Suprapubic skin (tissue), 4 donors: Measurements from ENCODE around the gene PARD6B. TPM values are rescaled to one million over a fixed set of nuclear protein-coding genes. Genes with fewer than 3 reads are reported as not detected.
"Not testable (repeated sequence)": the region's sequence is repeated elsewhere in the genome, so short reads cannot be mapped to it uniquely, and the experiment has no call there.

Experiments
- DNase-seq, 2 donors: peaks; one replicate each; pipeline ENCODE4 v3.0.0-alpha.2; 2019; ENCODE audit warnings: low spot score in 2 of 2
- H3K27ac ChIP-seq: fragments of 200-600 bp; sonication (generic); one replicate; pipeline ENCODE4 v1.5.1; 2019
- H3K27me3 ChIP-seq: fragments of 200-600 bp; sonication (generic); one replicate; pipeline ENCODE4 v1.5.1; 2019
- H3K36me3 ChIP-seq: fragments of 200-600 bp; sonication (generic); one replicate; pipeline ENCODE4 v1.5.1; 2019
- H3K4me1 ChIP-seq: fragments of 200-600 bp; sonication (generic); one replicate; pipeline ENCODE4 v1.5.1; 2019
- H3K4me3 ChIP-seq: fragments of 200-600 bp; sonication (generic); one replicate; pipeline ENCODE4 v1.5.1; 2019; ENCODE audit warnings: mild to moderate bottlenecking
- H3K9me3 ChIP-seq: fragments of 200-600 bp; sonication (generic); one replicate; pipeline ENCODE4 v1.5.1; 2019
- CTCF ChIP-seq, 2 donors: fragments of 200-600 bp in 1 of 2; fragments of 450-650 bp in 1 of 2; sonication (generic) in 1 of 2; IDR thresholded peaks; one replicate each; pipeline ENCODE4 v1.5.1; 2016 to 2019; ENCODE audit warnings: antibody characterized with exemption in 2 of 2, mild to moderate bottlenecking in 1 of 2, moderate library complexity in 1 of 2
- EP300 ChIP-seq: sonication (generic); formaldehyde crosslinking; IDR thresholded peaks from one replicate; pipeline ENCODE4 v1.6.1; 2017; ENCODE audit warnings: antibody characterized with exemption
- POLR2A ChIP-seq, 2 donors: fragments of 450-650 bp; IDR thresholded peaks; one replicate each; pipeline ENCODE4 v1.6.1; 2017; ENCODE audit warnings: antibody characterized with exemption in 2 of 2, mild to moderate bottlenecking in 2 of 2, moderate library complexity in 2 of 2
- POLR2AphosphoS5 ChIP-seq, 3 donors: sonication (generic); formaldehyde crosslinking; IDR thresholded peaks; one replicate each; pipeline ENCODE4 v1.6.1; 2017; ENCODE audit warnings: antibody characterized with exemption in 3 of 3
- WGBS: methylation state at CpG from one replicate; pipeline ENCODE4 v1.1.5; 2018; 5-methylcytosine and 5-hydroxymethylcytosine counted together
- total RNA-seq, 4 donors: library from RNA; depleted of rRNA; stranded (reverse); fragments of >200 nt; gene quantifications; one replicate each; pipeline ENCODE4 v1.1.0, GENCODE V29; 2016

The PARD6B gene
- total RNA-seq, 4 donors from 2014 or later: 7.6 to 10.3 (median 8.4) TPM

- Histone ChIP-seq H3K36me3 (no peaks in the 10 kb centered on the region), H3K27ac (no peak overlapping the region), H3K27me3 (peaks cover 35% of the 10 kb centered on the region), H3K4me1 (peaks cover 27% of the 10 kb centered on the region), H3K4me3 (no peak overlapping the region), H3K9me3 (no peaks in the 10 kb centered on the region)
- WGBS: 84% methylated on average over 2 of the region's 2 CpGs
- DNase-seq: no peak
- TF ChIP-seq EP300: no peak
- TF ChIP-seq CTCF (IDR thresholded peaks at IDR 0.05): no peak
- TF ChIP-seq POLR2AphosphoS5 (IDR thresholded peaks at IDR 0.05): no peak
- no peak for TF ChIP-seq POLR2A (IDR thresholded peaks at IDR 0.05)
Measured at GRCh38 chr20:50692552-50692933, 38.8 kb upstream of the PARD6B start.

GRCh38 chr20:50693001-50693400, 38.4 kb upstream of the PARD6B start:
- TF ChIP-seq POLR2A (IDR thresholded peaks at IDR 0.05) (no peak), POLR2AphosphoS5 (IDR thresholded peaks at IDR 0.05) (no peak), CTCF (IDR thresholded peaks at IDR 0.05) (no peak), EP300 (no peak)
- Histone ChIP-seq H3K4me1 (peaks cover 27% of the 10 kb centered on the region), H3K36me3 (no peaks in the 10 kb centered on the region), H3K4me3 (no peak overlapping the region), H3K27ac (no peak overlapping the region), H3K27me3 (peaks cover 35% of the 10 kb centered on the region), H3K9me3 (no peaks in the 10 kb centered on the region)
- no peak for DNase-seq
- WGBS: 100% methylated on average over 1 of the region's 1 CpG

- TF ChIP-seq POLR2A (IDR thresholded peaks at IDR 0.05) (no peak), POLR2AphosphoS5 (IDR thresholded peaks at IDR 0.05) (no peak), CTCF (IDR thresholded peaks at IDR 0.05) (no peak), EP300 (no peak)
- Histone ChIP-seq H3K36me3 (no peaks in the 10 kb centered on the region), H3K4me3 (no peak overlapping the region), H3K27me3 (peaks cover 31% of the 10 kb centered on the region), H3K9me3 (no peaks in the 10 kb centered on the region), H3K4me1 (peaks cover 26% of the 10 kb centered on the region), H3K27ac (no peak overlapping the region)
- 77% methylated on average over 9 of the region's 9 CpGs for WGBS
- DNase-seq: no peak
Measured at GRCh38 chr20:50694379-50695134, 36.8 kb upstream of the PARD6B start.

- WGBS: 65% methylated on average over 9 of the region's 9 CpGs
- no peak overlapping the region for H3K27ac ChIP-seq
- DNase-seq: peak in 1 of 2 donors; percentile 73
Measured at GRCh38 chr20:50695135-50695872, 36.1 kb upstream of the PARD6B start.

GRCh38 chr20:50698255-50698654, 33.1 kb upstream of the PARD6B start:
- H3K27ac ChIP-seq, H3K4me3 ChIP-seq, H3K4me1 ChIP-seq, H3K36me3 ChIP-seq, DNase-seq, H3K27me3 ChIP-seq, H3K9me3 ChIP-seq: not testable (repeated sequence)
- 93% methylated on average over 7 of the region's 7 CpGs for WGBS

More at GRCh38 chr20:50695135-50695872, 36.1 kb upstream of the PARD6B start:
- Histone ChIP-seq H3K27me3 (peaks cover 26% of the 10 kb centered on the region), H3K9me3 (no peaks in the 10 kb centered on the region), H3K36me3 (no peaks in the 10 kb centered on the region), H3K4me1 (peaks cover 20% of the 10 kb centered on the region), H3K4me3 (no peak overlapping the region)
- TF ChIP-seq EP300: no peak

- TF ChIP-seq POLR2AphosphoS5 (IDR thresholded peaks at IDR 0.05) (no peak), POLR2A (IDR thresholded peaks at IDR 0.05) (no peak), CTCF (IDR thresholded peaks at IDR 0.05) (no peak), EP300 (no peak)
- no peak overlapping the region for H3K4me3 ChIP-seq
- H3K27me3 ChIP-seq: no peaks in the 10 kb centered on the region
- no peak overlapping the region for H3K27ac ChIP-seq
- 93% methylated on average over 5 of the region's 5 CpGs for WGBS
- H3K4me1 ChIP-seq: no peaks in the 10 kb centered on the region
- H3K9me3 ChIP-seq: no peaks in the 10 kb centered on the region
- no peak for DNase-seq
- no peaks in the 10 kb centered on the region for H3K36me3 ChIP-seq
Measured at GRCh38 chr20:50699688-50700087, 31.7 kb upstream of the PARD6B start.
